ENCODE results near the gene OR5AL1. TPM values are rescaled to one million over a fixed set of nuclear protein-coding genes. Genes with fewer than 3 reads are reported as not detected.

The OR5AL1 gene
- total and polyA plus RNA-seq, 8 donors, result not detected

DNA sequence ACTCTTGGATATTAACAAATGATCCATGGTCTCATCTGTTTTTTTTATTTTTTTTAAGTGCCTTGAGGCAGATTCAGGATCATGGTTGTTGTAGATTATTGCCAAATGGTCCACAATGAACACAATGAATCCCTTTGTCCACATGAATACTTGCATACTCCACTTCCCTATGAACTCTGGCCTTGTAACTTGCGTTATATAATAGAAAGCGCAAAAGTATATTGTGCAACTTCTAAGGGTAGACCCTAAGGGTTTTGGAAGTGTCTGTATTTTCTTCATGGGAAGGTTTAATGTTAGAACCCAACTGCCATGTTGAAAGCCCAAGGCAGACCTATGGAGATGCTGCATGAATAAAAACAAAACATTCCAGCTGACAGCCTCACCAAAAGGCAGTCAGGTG lies 8.1 kb upstream of the OR5AL1 start:
- Histone ChIP-seq H3K4me1 (no peaks in the 10 kb centered on the region), H3K36me3 (no peaks in the 10 kb centered on the region), H3K9me3 (no peaks in the 10 kb centered on the region), H3K4me3 (no peak overlapping the region), H3K27me3 (no peaks in the 10 kb centered on the region), H3K27ac (no peak overlapping the region)
- intact Hi-C loops (cut with DNase I), result no loop called here
- TF ChIP-seq, protein P1, sequence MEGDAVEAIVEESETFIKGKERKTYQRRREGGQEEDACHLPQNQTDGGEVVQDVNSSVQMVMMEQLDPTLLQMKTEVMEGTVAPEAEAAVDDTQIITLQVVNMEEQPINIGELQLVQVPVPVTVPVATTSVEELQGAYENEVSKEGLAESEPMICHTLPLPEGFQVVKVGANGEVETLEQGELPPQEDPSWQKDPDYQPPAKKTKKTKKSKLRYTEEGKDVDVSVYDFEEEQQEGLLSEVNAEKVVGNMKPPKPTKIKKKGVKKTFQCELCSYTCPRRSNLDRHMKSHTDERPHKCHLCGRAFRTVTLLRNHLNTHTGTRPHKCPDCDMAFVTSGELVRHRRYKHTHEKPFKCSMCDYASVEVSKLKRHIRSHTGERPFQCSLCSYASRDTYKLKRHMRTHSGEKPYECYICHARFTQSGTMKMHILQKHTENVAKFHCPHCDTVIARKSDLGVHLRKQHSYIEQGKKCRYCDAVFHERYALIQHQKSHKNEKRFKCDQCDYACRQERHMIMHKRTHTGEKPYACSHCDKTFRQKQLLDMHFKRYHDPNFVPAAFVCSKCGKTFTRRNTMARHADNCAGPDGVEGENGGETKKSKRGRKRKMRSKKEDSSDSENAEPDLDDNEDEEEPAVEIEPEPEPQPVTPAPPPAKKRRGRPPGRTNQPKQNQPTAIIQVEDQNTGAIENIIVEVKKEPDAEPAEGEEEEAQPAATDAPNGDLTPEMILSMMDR (IDR thresholded peaks at IDR 0.05), result no peak
- WGBS, 2 donors, result 60 to 63% methylated on average over 2 of the region's 2 CpGs
- DNase-seq, result no peak
- ATAC-seq, result no peak
- no peak for FAIRE-seq

DNA sequence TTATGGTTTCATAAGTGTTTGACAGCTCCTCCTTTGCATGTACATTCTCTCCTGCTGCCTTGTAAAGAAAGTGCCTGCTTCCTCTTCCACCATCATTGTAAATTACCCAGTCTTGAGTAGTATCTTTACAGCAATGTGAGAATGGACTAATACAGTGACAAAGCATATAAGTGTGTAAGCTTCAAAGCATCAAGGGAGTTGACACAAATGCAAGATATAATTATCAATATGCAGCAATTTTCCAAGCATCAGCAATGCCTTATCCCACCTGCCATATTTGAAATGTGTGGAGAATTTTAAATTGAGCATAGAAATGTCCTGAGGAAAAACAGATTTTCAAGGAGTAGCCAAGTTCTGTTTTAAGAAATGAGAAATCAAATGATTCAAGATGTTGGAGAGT lies 1.7 kb upstream of the OR5AL1 start:
- H3K27me3 ChIP-seq, result no peaks in the 10 kb centered on the region
- no peaks in the 10 kb centered on the region for H3K4me1 ChIP-seq
- TF ChIP-seq, protein P1 (IDR thresholded peaks at IDR 0.05), result no peak
- H3K9me3 ChIP-seq, result no peaks in the 10 kb centered on the region
- intact Hi-C loops (cut with DNase I), result no loop called here
- ATAC-seq (no peak), DNase-seq (no peak), FAIRE-seq (no peak)
- no peaks in the 10 kb centered on the region for H3K36me3 ChIP-seq
- H3K27ac ChIP-seq, result no peak overlapping the region
- H3K4me3 ChIP-seq, result no peak overlapping the region

DNA sequence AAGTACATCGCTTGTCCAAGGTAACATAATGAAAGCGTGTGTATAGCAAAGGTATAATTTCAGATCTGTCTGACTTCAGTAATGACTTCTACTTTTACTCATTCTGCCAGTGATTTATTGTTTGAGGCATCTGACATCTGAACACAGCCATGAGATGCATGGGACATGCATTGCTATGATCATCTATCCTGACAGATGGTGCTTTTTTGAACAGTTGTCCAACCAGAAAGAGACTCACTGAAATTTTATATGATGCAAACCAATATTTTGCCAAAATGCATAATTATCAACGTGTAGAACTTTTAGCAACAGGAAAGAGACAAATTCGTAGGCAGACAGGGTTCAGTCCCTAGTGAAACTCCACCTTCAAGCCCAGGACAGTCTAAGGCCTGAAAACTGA lies 41.0 kb downstream of the OR5AL1 start:
- WGBS, 2 donors, result 57 to 59% methylated on average over 4 of the region's 4 CpGs
- intact Hi-C loops (cut with DNase I), result no loop called here

DNA sequence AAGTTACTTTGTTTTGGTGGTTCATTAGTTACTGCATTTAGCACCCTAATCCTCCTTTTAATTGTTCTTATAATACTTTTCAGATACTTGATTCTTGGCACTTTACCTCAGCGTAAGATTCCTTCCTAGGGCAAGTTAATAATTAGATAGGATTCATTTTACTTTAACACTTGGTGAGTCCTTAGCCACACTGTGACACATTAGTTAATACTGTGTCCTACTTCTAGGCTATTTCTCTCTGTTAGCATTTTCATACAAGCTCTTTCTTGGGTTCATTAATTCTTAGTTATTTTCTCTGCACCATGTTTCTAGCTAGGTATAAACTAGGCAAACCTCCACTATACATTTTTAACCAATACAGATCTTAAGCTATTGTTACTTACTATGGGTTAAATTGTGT lies 44.6 kb downstream of the OR5AL1 start:
- TF ChIP-seq, protein P1 (IDR thresholded peaks at IDR 0.05), result no peak
- Histone ChIP-seq H3K36me3 (no peaks in the 10 kb centered on the region), H3K4me1 (no peaks in the 10 kb centered on the region), H3K9me3 (no peaks in the 10 kb centered on the region), H3K27me3 (no peaks in the 10 kb centered on the region), H3K4me3 (no peak overlapping the region), H3K27ac (no peak overlapping the region)
- WGBS, 2 donors, result 37 to 38% methylated on average over 1 of the region's 1 CpG
- ATAC-seq, result no peak
- intact Hi-C loops (cut with DNase I), result no loop called here
- no peak for DNase-seq
- no peak for FAIRE-seq

More for the DNA sequence above, 41.0 kb downstream of the OR5AL1 start:
- H3K27me3 ChIP-seq, result no peaks in the 10 kb centered on the region
- TF ChIP-seq, protein P1 (IDR thresholded peaks at IDR 0.05), result no peak
- no peaks in the 10 kb centered on the region for H3K9me3 ChIP-seq
- H3K27ac ChIP-seq, result no peak overlapping the region
- H3K4me1 ChIP-seq, result no peaks in the 10 kb centered on the region
- DNase-seq (no peak), ATAC-seq (no peak), FAIRE-seq (no peak)
- no peak overlapping the region for H3K4me3 ChIP-seq
- H3K36me3 ChIP-seq, result no peaks in the 10 kb centered on the region

Other genes with a start within 250 kb of the OR5AL1 start
- not detected for gene OR5J2, start 236.1 kb upstream of the OR5AL1 start, total RNA-seq
- gene OR5J2, start 236.1 kb upstream of the OR5AL1 start, polyA plus RNA-seq, result not detected
- gene OR5T2, start 178.4 kb upstream of the OR5AL1 start, total RNA-seq, result not detected
- not detected for gene OR5T2, start 178.4 kb upstream of the OR5AL1 start, polyA plus RNA-seq
- not detected for gene OR5T3, start 160.4 kb upstream of the OR5AL1 start, total RNA-seq
- gene OR5T3, start 160.4 kb upstream of the OR5AL1 start, polyA plus RNA-seq, result not detected
- gene OR5T1, start 138.5 kb upstream of the OR5AL1 start, total RNA-seq, result not detected
- gene OR5T1, start 138.5 kb upstream of the OR5AL1 start, polyA plus RNA-seq, result not detected
- gene OR8H1, start 120.4 kb upstream of the OR5AL1 start, total RNA-seq, result not detected
- not detected for gene OR8H1, start 120.4 kb upstream of the OR5AL1 start, polyA plus RNA-seq
- gene OR8K3, start 97.6 kb upstream of the OR5AL1 start, total RNA-seq, result not detected
- gene OR8K3, start 97.6 kb upstream of the OR5AL1 start, polyA plus RNA-seq, result not detected
- gene OR8K1, start 66.7 kb upstream of the OR5AL1 start, total RNA-seq, result not detected
- gene OR8K1, start 66.7 kb upstream of the OR5AL1 start, polyA plus RNA-seq, result not detected
- not detected for gene OR8J1, start 58.4 kb upstream of the OR5AL1 start, total RNA-seq
- not detected for gene OR8J1, start 58.4 kb upstream of the OR5AL1 start, polyA plus RNA-seq
- gene OR8U1, start 37.1 kb upstream of the OR5AL1 start, total RNA-seq, result not detected
- gene OR8U1, start 37.1 kb upstream of the OR5AL1 start, polyA plus RNA-seq, result under 1 TPM in 1 of 2 donors, not detected in 1; 0.09 TPM
- gene OR5M3, start 60.7 kb downstream of the OR5AL1 start, total RNA-seq, result not detected
- not detected for gene OR5M3, start 60.7 kb downstream of the OR5AL1 start, polyA plus RNA-seq
- not detected for gene OR5M8, start 78.7 kb downstream of the OR5AL1 start, total RNA-seq
- not detected for gene OR5M8, start 78.7 kb downstream of the OR5AL1 start, polyA plus RNA-seq
- not detected for gene OR5M11, start 130.6 kb downstream of the OR5AL1 start, total RNA-seq
- gene OR5M11, start 130.6 kb downstream of the OR5AL1 start, polyA plus RNA-seq, result not detected
- not detected for gene OR5M10, start 165.0 kb downstream of the OR5AL1 start, total RNA-seq
- not detected for gene OR5M10, start 165.0 kb downstream of the OR5AL1 start, polyA plus RNA-seq
- not detected for gene OR5M1, start 202.2 kb downstream of the OR5AL1 start, total RNA-seq
- gene OR5M1, start 202.2 kb downstream of the OR5AL1 start, polyA plus RNA-seq, result not detected
- gene OR5AP2, start 229.7 kb downstream of the OR5AL1 start, total RNA-seq, result not detected
- not detected for gene OR5AP2, start 229.7 kb downstream of the OR5AL1 start, polyA plus RNA-seq